HTR-8/SVneo (cell line): ENCODE results near the gene RAB6A.
"Not testable (repeated sequence)": the region's sequence is repeated elsewhere in the genome, so short reads cannot be mapped to it uniquely, and the experiment has no call there.

ENCODE experiments used
- DNase-seq: peaks from one replicate; pipeline ENCODE4 v3.0.0; 2011; ENCODE audit warnings: low spot score, mixed read lengths; ENCODE audit not compliant: insufficient read length
- FAIRE-seq: peaks from 2 replicates; lab custom pipeline; 2011; peaks lifted over from hg19 to GRCh38; lab: Jason Lieb, UNC

RAB6A gene

DNA sequence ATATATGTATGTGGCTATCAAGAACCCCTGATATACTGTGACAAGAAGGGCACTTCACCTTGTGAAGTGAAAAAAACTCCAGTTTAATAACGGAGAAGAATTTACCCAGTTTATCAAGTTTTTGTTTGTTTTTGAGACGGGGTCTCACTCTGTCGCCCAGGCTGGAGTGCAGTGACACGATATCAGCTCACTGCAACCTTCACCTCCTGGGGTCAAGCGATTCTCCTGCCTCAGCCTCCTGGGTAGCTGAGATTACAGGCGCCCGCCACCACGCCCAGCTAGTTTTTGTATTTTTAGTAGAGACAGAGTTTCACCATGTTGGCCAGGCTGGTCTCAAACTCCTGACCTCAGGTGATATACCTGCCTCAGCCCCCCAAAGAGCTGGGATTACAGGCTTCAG, 26.9 kb downstream of the RAB6A start:
- FAIRE-seq, DNase-seq: not testable (repeated sequence)

DNA sequence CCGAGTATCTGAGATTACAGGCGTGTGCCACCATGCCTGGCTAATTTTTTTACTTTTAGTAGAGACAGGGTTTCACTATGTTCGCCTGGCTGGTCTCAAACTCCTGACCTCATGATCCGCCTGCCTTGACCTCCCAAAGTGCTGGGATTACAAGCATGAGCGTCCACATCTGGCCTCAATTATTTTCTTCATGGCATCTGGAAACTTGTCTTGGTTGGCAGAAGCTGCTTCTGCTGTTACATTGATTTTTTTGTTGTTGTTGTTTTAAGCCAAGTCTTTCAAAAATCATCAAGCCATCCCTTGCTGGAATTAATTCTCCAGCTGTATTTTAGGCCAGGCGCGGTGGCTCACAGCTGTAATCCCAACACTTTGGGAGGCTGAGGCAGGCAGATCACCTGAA, 27.9 kb downstream of the RAB6A start:
- not testable (repeated sequence) for DNase-seq, FAIRE-seq

DNA sequence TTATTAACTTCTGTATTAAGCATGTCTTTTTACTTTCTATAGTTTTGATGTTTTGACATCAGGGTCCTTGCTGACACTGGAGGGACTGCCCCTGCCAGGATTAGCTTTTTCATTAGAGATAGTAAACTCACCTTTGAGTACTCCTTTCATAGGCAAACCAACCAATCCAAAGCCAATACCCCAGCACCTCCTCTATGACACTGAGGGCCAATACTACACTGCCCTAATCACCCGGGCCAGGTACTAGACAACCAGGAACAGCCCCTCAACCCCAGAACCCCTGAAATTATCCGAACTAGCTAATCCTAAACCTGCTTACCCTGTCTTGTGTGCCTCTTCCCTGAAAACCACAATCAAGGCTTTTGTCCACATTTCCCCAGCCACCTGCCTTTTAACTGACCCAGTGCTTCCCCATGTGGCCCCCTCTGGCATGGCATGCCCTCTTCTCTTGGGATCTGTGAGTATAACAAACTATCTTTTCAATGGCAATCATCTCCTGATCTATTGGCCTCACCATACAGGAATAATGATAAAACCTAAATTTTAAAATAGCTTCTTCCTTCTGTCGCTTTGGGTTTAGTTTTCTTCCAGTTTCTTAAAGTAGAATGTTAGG, 31.2 kb downstream of the RAB6A start:
- DNase-seq (peak; percentile 23), FAIRE-seq (no peak)

DNA sequence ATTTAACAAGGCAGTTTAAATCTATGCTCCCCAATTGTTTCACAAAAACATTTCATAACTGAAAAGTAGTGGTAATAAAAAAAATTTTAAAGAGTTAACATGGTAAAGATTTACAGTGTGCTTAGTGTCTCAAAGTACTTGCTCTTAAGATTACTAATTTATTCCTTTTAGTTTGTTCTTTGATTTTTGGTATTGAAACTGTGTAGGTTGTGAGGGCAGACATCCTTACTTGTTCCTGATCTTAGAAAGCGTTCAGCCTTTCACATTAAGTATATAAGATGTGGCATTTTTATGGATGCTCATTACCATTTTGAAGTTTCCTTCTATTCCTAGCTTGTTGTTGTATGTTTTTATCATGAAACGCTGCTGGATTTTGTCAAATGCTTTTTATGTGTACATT, 32.9 kb downstream of the RAB6A start:
- DNase-seq (no peak), FAIRE-seq (no peak)

DNA sequence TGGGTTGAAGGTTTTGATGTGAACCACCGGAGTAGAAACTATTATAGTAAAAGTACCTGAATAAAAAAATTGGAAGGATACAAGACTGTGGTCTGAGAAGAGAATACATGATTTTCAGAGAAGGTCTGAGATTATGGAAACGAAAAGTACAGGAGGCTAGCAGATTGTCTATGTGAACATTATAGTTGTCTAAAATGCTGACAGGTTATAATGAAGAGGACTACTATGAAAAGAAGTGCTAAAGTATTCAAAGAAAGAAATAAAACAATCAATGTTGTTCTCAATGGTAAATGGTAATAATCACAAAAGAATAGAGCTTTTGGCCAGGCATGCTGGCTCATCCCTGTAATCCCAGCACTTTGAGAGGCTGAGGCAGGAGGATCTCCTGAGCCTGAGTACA, 34.0 kb downstream of the RAB6A start:
- FAIRE-seq (no peak), DNase-seq (no peak)

DNA sequence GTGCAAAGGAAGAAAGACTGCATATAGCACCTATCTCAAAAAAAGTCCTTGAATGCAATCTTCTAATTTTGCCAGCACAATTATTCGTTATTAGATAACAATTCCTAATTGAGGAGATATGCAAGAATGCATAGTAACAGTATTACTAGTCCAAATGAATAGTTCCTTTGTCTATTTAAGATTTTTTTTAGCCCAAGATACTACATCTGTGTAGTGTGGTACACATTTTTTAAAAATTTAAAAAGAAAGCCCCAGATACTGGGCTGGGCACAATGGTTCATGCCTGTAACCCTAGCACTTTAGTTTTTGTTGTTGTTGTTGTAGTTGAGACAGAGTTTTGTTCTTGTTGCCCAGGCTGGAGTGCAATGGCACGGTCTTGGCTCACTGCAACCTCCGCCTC, 43.7 kb downstream of the RAB6A start:
- DNase-seq, result no peak
- FAIRE-seq, result no peak

DNA sequence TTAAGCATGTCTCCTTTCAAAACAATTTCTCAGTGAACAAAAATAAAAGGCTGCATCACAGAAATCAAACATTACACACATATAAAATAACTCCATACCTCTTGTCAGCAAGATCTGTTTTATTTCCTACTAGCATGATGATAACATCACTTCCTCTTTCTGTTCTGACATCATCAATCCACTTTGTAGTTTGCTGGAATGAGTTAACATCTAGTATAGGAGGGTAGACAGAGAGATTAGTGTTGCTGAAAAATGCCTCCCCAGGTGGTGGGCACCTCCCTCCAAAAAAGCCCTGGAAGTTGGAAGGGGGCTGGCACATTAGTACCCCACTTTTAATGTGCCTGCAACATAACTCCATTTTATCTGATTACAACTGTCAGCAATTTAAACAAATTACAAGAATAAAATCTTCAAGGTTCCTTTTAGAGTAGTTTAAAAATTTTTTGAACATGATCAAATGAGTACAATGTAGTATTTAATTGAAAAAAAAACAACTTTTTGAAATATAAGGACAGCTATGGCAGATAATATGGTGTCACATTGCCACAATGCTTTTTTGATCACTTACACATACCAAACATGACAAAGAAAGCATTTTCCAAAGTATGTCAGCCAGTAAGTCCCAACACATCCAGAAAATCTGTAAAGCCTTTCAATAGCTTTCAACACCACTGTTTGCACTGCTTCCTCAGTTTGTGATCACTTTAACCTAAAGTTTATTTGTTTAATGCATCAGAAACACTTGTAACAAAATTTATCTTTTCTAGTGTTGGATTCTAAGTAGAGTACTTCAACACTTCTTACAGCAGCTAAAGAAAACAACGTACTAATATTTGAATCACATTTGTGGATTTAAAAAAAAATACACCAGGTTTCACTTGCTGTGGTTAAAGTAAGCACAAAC, 44.5 kb downstream of the RAB6A start:
- FAIRE-seq, result peak; percentile 54
- DNase-seq, result no peak

DNA sequence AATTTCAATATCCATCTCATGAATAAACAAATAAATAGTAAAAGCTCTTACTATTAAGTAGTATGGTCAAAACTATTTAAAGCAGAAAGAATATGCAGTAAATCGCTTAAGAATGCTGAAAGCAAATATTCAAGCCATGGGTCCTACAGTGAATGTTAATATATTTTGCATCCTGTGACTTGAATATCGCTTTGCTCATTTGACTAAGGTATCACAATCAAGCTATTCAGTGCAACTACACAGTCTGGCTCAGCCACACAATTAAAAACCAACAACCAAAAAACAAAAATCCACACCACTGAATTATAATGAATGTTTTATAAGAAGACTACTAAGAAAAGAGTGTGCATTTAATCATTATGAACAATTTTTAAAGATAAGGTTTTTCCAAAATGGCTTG, 45.3 kb downstream of the RAB6A start:
- DNase-seq, result no peak

DNA sequence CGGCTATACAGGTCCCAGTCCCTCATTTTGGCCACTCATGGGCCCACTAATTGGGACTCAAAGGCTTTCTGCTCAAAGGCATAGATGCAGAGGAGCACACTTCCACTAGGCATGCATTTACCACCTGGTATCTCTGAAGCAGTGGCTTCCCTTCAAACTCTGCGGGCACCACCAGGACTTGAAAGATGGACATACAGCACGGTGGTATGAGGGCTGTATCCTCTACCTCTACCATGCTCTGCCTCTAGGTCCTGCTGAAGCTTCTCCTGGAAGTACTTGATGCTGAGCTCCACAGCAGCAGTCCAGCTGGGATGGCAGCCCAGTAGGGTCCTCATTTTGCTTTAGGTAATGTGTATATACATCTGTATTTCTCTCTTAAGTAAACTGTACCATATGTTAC, 49.9 kb downstream of the RAB6A start:
- DNase-seq (no peak), FAIRE-seq (no peak)

More for the DNA sequence above, 45.3 kb downstream of the RAB6A start:
- no peak for FAIRE-seq

DNA sequence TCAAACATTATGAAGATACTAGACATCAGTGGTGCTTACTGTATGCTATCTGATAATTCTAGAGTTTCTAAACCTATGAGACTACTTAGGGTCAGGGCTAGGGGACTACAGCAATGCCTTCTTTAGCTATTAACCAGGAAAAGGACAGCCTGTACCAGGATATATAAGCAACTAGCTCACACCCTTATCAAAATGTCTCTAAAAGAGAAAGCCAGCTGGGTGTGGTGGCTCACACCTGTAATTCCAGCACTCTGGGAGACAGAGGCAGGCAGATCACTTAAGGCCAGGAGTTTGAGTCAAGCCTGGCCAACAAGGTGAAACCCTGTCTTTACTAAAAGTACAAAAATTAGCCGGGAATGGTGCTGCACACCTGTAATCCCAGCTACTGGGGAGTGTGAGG, 55.8 kb downstream of the RAB6A start:
- FAIRE-seq (no peak), DNase-seq (no peak)

DNA sequence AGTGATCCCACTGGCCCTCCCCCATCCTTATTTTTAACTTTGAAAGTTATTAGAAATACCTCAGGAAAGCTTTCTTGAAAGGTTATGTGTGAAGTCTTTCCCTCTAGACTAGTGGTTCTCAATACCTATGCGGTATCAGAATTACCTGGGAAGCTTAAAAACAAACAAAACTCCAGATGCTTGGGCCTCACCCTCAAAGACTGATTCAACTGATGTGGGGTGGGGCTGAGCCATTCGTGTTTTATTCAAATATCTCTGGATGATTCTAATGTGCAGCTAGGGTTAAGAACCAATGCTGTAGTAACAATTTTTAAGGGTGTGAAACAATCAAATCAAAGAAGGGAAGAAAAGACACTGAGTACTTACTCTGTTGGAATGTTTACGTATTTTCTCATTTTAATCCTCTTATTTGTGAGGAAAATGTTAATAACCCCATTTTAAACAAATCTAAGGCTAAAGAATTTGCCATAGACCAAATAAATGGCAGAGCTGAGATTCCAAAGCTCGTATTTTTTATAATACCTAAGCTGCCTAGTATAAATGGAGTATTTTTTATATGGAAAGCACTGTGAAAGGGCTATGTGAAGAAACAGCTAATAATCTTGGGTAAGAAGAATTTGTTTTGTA, 66.9 kb downstream of the RAB6A start:
- DNase-seq (no peak), FAIRE-seq (no peak)

DNA sequence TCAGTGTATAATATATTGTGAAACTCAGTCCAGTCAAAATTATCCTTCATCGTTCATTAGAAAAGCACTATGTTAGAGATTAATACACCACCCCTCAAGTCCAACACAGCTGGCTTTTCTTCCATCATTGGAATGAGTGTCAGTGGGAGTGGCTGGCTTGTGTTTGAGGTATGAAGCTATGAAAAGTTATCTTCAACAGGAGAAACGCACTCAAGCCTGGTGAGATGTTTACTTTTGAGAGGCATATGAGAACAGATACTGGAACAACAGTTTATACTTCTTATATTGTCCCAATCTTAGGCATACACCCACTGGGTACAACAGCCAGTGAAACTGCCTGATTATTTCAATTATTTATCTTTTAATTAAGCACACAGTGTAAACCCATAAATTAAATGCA, 80.2 kb downstream of the RAB6A start:
- FAIRE-seq (no peak), DNase-seq (no peak)

DNA sequence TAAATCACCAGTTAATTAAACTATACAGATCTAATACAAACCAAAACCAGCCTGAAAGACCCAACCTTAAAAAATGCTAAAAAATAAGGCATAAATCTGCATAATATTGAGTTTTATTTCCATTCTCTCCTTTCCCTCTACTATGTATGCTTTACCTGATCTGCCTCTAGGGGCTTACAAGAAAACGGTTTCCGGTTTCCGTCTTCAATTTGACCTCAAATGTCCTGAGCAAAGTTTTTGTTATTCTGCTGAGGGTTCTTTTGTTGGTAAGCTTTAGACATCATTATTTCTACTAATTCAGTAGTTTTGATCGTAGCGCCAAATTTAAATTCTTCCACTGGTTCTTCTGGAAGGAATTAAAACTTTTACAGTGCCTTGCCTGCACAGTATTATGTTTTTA, 84.3 kb downstream of the RAB6A start:
- DNase-seq, FAIRE-seq: not testable (repeated sequence)

DNA sequence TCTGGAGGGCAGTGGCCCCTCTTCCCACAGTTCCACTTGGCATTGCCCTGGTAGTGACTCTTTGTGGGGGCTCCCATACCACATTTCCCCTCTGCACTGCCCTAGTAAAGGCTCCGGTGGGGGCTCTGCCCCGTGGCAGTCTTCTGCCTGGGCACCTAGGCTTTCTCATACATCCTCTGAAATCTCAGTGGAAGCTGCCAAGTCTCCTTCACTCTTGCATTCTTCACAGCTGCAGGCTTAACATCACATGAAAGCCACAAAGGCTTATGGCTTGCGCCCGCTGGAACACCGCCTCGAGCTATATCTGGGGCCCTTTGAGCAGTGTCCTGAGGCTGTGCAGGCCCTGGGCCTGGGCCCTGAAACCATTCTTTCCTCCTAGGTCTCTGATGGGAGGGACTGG, 89.2 kb downstream of the RAB6A start:
- no peak for DNase-seq
- no peak for FAIRE-seq

DNA sequence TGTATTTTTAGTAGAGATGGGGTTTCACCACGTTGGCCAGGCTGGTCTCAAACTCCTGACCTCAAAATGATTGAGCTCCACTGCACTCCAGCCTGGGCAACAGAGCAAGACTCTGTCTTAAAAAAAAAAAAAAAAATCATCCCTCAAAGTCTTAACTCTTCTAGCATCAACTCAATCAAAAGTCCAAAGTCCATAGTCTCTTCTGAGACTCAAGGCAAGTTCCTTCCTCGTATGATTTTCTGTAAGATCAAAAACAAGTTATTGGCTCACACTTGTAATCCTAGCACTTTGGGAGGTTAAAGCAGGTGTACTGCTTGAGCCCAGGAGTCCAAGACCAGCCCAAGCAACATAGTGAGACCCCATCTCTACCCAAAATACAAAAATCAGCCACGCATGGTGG, 90.1 kb downstream of the RAB6A start:
- FAIRE-seq, result no peak
- no peak for DNase-seq

DNA sequence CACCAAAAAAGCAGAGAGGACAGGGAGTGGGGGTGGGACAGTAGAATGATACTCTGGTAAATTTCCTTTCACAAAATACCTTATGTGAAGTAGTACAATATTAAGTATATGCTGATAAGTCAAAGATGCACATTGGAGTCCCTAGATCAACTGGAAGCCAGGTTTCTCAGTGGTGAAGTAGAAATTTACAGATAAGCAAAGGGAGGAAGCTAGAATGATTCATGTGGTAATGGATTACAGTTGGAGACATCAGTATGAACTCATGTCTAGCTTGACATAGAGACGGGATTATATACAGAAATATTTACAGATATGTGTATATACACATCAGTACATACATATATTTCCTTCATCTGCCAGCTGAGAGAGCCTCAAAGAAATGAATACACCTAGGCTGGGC, 93.0 kb downstream of the RAB6A start:
- no peak for FAIRE-seq
- DNase-seq, result no peak

DNA sequence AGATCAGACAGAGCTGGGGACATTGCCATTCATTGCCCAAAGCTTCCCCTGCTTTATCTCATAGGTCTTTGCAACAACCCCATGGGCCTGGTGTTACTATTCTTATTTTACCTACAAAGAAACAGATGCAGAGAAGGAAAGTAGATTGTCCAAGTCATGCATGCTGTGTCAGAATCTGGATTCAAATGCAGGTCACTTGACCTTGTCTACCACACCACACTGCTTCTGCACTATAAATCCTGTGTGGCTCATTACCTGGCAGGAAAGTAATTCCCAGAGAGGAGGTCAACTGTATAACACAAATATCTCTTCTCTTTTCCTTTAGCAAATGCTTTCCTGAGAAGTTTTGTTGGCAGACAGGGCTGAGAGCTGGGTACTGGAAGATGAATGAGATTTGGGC, 96.0 kb downstream of the RAB6A start:
- no peak for DNase-seq
- no peak for FAIRE-seq

DNA sequence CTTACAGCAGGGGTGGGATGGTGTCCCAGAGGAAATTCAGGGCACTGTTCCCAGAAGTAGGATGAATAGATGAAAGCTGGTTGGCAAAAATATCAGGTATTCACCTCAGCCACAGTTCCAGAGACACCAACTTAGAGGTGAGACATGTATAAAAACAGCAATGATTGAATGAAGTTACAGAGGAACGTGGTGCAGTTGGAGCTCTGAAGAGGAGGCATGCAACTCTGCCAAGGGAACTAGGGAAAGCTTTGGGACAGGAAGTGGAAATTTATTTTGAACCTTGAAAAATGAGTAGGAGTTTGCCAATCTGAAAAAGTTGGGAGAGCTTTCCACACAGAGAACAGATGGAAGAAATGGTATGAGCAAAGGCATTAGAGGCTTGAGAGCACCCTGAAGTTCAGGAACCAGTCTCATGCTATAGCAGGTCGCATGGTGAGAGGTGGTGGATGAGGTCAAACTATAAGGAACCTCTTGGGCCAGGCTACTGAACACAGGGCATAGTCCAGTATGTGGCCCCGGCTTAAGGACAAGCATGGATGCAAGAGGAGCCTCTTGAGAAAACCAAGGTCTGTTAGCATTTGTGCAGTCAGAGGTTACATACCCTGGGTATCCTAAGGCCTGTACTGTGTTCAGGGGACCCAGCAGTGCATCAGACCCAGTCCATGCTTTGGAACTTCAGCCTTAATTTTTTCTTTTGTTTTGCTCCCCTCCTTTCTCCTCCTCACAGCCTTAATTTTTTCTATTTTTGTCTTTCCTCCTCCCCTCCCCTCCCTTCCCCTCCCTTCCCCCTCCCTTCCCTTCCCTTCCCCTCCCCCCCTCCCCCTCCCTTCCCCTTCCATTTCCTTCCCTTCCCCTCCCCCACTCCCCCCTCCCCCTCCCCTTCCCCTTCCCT, 97.0 kb downstream of the RAB6A start:
- DNase-seq (no peak), FAIRE-seq (no peak)

DNA sequence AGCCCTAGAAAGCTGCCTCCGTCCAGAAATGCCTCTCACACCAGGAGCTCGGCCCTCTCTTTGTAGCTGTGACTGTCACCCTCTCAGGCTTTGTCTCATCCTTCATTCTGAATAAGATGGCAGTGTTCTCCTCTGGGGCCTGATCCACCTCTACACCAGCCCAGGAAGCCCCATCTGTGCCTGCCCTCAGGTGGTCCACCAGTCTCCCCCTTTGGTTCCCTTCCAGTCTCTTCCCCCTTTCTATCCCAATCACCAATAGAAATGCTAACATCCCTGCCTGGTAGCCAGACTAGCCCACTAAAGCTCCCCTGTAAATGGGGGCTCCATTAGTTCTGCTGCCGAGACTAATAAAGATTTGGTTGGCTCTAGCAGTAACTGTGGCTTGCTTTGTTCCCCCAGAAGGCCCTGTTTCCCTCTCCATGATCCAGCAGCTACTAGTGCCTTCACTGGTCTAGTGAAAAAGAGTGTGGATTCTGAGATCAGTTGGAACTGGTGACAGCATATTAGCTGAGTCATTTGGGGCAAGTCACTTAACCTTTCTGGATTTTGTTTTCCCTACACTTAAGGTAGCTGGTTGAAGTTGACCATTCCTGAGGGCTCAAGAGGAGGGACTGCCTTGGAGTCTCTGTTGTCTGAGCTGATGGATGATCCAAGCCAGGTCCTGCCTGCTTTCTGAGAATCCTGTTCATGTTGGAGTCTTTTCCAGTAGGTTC, 98.3 kb downstream of the RAB6A start:
- FAIRE-seq, result no peak

More for the DNA sequence above, 98.3 kb downstream of the RAB6A start:
- DNase-seq, result no peak
